NCI-H2029 treated with DMSO at 0.1 percent for 48 hours (cell line): Measurements from ENCODE around the gene STK10.

Source experiments
- DNase-seq: peaks from one replicate; lab custom pipeline; 2025; lab: John Stamatoyannopoulos, UW

Gene STK10

DNA sequence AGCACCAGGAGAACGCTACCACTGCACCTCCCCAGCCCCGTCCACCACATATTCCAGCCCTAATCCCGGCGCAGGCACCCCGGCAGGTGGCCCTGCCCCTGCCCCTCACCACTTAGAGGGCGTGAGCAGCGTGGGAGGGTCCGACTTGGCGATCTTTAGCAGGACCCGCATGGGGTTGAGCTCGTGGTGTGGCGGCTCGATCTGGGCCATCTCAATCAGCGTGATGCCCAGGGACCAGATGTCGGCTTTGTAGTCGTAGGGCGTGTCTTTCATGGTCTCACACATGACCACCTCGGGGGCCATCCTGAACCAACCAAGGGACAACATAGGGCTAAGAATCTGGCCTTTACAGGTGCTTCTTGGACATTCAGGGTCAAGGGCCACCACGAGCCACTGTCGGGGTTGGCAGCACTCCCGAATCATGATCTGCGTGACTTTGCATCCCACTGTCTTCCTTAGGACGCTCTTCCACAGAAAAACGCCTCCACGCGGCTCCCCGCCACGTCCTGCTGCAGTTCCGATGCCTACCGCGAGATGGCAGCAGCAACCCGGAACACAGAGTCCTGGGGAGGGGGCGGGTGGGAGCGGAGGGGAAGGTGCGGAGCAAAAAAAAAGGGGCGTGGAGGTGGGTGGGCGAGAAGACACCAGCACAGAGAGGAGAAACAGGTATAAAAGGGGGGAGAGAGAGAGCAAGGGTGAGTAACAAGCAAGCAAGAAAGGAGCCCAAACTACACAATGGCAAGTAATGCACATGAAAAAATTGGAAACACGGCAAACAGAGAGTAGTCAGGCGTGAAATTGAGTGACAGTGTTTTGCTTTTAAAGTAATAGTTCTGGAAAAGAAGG lies 81.3 kb downstream of the STK10 start:
- DNase-seq = no peak

DNA sequence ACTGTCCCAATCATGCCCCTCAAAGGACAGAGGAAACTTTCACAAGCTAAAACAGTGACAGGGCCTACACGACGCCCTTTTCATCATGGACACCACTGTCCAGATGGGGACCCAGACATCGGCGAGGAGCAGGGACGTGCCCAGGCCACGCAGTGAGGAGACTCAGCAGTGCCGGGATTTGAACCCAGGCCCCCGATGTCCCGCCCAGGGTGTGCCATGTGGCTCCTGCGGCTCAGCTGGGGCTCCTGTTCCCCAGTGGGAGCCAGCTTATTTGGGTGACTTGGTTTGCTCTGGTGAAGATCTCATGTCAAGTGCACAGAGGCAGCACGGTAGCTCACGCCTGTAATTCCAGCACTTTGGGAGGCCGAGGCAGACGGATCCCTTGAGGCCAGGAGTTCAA lies 82.2 kb downstream of the STK10 start:
- DNase-seq = no peak

DNA sequence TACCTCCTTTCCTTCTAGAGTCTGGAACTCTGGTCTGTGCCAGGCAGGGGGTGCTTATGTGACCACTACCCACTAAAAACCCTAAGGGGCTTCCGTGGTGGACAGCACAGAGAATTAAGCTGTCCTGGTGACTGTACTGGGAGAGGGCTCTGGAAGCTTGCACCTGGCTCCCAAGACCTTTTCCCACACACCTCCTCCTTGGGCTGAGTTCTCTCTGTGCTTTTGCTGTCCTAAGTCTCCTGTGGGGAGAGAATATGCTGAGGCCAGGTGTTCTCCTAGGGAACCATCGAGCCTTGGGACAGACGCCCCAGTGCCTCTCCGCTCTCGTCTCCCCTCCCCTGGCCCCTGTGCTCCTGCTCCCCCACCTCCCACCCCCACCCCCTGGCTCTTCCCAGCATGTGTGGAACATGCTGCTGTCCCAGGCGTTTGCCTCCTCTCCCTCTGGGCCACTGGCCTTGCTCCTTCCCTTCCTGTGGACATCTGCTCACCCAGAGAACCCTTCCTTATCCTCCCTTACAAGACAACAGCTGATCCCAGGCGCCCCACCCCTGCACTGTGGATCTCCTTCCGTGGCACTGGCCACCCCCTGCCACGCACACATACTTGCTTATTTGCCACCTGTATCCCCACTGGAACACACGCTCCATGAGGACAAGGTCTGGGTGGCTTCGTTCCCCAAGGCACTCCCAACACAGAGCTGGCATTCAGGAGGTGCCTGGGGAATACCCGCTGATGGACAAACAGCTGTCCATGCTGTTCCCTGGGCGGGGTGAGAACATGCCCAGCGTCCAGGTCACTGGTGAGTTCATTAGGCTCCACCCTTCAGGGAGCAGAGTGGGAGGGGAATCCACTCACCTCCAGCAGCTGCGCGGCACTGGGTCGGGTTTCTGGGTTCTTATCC lies 83.0 kb downstream of the STK10 start:
- no peak for DNase-seq

DNA sequence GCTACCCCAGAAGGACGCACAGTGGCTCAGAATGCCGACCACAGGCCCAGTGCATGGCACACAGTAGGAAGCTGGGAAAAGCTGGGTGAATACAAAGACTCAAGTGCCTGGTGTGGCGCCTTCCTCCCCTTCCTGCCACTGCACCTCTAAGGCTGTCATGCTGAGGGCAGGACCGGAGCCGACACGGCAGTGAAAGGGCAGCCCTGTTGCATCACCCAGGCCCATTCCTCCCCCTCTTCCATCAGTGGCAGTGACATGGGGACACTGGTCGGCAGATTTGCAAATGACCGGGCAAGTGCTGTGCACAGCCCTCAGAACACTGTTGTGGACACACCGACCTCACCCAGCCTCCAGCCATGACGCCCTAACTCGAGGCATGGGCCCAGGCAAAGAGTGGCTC lies 84.0 kb downstream of the STK10 start:
- no peak for DNase-seq

DNA sequence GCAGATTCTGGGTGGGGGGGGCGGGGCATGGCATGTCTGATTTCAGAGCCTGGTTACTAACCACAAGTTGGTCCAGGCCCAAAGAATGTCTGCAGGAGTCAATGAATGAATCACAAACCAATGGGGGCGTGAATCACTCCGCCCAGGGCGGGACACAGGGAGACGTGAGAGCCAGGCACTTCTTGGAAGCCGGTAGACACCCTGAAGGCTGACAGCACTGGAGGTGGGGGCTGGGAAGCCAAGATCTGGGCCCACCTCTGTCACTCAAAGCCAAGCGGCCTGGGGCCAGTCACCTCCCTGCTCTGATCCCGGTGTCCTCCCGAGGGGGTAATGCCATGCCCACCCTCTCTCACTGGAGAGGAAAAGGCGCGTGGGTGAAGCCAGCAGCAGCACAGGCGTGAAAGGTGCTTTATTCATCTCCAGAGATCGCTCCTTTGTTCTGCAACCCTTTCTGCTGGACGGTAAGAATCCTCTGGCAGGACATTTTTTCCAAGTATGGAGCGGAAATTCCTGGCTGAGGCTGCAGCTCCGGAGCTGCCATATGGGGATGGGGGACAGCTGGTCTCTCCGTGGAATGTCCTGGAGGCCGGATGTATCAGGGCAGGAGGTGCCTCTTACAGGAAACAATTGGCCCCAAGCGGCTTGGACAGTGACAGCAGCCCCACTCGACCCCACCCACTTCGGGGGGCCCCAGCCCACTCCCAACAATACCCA lies 85.0 kb downstream of the STK10 start:
- no peak for DNase-seq

DNA sequence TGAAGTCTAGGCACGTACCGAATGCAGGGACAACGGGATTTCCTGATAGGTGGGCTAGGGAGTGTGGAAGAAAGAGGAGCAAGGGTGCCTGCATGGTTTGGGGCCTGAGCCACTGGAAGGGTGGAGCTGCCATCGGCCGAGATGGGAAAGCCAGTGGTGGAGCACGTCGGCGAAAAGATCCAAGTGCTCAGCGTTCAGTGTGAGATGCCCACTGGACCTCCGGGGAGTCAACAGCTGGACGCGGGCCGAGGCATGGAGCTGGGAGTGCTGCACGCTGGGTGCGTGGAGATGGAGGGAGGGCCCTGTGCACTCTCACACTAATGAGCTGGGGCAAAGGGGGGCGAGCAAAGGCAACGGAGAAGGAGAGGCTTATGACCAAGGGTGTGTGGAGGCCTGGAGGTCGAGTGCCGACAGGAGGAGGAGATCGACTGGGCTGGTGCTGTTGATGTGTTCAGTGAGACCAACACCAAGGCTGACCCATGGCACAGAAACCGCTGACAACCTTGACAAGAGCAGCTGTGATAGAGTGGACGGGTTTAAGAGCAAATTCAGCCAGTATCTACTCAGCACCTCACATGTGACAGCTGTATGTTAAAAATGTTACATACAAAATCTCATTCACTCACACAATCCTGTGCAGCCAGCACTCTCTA lies 85.7 kb downstream of the STK10 start:
- DNase-seq = no peak

DNA sequence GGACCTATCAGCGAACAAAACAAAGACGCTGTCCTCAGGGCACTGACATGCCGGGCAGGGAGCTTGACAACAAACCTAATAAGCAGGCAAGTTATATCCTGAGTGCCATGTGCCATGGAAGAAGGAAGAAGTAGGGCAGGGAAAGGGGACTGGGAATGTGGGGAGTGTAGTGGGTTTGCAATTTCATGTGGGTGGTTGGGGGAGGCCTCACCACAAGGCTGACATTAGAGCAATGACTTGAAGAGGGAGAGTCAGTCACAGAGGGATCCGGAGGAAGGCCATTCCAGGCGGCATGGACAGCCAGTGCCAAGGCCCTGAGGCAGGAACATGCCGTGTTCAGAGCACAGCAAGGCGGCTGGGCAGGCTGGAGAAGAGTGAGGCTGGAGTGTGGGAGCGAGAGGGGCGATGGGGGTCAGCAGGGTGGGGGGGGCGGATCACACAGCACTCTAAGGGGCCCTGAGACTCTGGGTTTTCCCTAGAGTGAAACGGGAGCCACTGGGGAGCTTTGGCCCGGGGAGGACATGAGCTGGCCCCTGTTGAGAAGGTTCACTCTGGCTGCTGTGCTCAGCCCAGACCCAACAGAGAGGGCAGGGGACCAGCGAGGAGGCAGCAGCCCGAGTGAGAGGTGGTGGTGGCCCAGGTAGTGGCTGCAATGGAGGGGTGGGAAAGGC lies 86.3 kb downstream of the STK10 start:
- DNase-seq = no peak

DNA sequence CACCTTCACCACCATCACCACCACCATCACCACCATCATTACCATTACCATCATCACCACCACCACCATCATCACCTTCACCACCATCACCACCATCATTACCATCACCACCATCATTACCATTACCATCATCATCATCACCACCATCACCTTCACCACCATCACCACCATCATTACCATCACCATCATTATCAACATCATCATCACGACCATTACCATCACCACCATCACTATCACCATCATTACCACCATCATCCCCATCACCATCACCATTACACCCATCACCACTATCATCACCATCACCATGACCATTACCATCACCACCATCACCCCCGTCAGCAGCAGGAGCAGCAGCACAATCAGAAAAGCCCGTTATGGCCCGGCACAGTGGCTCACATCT lies 89.1 kb downstream of the STK10 start:
- DNase-seq = no peak

DNA sequence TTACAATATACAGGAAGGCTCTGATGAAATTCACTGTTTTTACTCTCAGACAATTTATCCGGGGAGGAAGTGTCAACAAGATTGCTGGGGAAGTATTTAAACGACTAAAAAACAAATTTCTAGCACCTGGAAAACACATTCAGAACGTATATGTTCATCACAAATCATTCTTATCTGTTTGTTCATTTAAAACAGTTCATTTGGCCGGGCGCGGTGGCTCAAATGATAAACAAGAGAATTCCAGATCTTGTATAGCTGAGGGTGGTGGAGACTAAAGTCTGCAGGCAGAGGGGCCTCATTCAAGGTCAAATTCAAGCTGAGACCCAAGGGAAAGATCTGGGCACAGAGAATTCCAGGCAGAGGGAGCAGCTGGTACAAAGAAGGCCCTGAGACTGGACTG lies 90.0 kb downstream of the STK10 start:
- no peak for DNase-seq

DNA sequence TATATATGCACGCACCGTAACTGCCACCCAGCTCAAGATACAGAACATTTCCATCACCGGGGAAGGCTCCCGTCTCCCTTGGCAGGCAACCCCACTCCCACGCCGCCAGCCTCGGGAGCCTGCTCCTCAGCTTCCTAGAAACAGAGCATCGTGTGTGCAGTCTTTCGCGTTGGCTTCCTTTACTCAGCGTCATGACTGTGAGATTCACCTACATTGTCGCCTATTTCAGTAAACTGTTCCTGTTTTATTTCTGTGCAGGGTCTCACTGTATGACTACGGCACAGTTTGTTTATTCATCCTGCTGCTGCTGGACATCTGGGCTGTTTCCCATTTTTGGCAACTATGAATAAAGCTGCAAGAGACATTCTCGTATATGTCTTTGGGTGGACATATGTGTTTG lies 90.7 kb downstream of the STK10 start:
- no peak for DNase-seq

DNA sequence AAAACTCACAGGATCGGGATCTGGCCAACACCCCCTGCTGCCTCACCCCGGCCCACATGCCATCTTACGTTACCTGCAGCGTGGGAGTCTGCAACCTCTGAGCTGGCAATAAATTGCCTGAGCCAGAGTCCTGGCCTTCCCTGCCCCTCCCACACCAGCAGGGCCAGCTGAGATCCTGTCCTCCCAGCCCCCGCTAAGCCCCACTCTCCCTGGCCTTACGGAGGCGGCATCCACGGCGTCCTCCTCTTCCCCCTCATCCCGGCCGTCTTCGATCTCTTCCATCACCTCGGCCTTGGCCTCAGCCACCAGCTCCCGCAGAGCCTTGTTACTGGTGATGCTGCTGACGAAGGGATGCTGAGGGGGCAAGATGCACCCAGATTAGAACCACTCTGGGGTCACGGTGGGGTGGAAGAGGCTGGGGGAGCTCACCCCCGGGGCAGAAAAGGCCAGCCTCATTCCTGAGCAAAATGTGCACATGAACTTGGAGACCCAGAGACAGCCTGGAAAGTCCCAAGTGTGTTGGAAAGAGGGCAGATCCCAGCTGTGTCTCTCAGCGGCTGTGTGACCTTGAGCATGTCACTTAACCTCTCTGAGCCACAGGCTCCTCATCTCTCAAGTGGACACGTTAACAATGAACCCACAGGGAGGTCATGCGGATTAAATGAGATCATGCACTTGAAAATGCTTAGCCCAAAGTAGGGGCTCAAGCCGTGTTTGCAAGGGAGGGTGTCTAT lies 91.7 kb downstream of the STK10 start:
- no peak for DNase-seq

DNA sequence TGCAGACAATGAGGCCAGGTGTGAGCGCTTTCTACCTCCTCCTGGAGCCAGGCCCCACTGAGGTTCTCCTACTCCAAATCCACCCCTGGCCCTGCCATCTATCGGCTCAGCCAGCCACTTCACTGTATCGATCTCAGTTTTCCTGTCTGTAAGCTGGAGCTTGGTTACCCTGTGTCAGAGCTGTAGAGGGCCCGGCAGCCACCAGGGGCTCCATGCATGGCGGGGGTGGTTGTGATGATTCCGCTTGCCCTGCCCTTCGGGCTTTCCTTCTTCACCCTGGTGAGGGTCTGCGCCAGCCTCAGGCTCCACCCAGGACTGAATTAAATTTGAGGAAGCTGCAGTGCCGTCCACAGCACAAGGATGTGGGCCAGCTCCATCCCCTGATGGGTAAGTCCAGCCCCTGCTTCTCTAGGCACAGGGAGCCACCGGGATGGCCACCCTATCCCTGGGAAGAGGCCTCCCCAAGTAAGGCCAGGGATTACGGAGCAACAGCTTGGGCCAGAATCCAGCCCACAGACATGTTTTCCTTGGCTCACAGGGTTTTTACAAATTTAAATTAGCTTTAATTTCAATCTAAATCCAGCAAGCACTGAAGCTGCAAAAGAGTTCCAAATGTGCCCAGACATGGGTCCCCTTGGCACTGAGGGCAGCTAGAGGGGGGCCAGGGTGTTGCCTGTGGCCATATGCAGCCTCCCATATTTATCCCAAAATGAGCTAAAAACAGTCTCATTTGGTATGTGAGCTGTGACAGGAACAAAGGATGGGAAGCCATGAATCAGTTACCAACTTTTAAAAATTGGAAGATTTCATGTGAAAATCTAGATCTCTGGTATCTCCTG lies 92.4 kb downstream of the STK10 start:
- no peak for DNase-seq

DNA sequence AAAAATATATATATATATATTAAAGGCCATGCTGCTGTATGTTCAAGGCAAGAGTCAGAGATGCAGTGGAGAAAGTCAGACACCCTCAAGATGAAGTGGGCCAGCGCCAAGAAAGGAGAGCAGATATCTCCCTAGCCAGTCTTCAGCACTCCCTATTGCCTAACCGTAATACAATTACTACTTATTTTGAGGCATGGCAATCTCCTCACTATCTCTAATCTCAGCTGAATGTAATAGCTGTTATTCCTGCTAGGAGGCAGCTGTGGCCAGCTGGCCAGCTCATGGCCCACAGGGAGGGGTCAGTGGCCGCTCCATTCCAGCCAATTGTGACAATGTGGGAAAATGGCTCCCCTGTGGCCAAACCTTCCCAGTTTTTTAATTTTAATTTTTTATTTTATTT lies 94.1 kb downstream of the STK10 start:
- DNase-seq = no peak

DNA sequence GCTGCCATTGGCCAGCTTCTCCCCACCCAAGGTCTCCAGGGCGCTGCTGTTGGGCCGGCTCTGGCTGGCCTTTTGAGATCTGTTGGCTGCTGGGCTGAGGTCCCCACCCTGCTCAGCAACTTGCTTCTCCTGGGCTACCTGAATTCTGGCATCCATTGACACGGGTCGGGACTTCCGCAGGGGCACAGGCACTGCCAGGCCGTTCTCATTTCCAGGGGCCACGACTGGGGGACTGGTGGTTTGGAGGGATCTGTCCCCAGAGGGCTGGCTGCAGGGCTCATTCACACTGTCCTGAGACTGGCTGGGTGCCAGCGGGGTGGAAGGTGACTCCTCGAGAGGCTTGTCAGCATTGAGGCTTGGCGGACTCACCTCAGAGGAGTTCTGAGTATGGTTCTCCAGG lies 94.5 kb downstream of the STK10 start:
- DNase-seq = no peak

DNA sequence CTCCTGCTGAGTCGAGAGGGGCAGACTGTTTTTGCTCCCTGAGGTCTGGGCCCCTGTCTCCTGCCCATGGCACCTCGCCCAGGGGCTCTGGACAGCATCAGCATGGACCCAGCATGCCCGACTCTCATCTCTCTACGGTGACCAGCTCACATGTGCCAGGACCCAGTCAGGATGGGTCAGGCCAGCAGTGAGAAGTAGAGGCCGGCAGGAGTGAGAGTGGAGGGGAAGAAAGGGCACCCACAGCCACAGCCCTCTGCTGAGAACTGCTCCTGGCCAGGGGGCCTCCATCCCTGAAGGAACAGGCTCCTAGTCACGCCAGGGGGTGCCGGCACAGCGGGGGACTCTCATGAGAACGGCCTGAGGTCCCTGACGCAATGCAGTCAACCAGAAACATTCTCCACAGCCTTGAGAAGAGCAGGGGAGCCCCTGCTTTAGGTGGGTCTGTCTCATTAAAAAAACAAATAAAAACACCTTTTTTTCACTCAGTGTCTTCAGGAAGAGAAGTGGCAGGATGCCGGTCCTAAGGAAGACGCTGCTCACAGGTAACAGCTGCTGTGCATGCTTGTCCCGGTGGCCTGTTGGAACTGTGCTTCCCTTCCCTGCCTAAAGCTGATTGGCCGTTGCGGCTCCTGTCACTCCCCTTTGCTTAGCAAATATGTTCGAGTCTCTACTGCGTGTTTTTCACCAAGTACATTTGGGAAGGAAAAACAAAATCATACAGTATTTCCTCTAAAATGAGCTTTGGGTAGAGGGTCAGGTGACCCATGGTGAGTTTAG lies 95.9 kb downstream of the STK10 start:
- DNase-seq = no peak

DNA sequence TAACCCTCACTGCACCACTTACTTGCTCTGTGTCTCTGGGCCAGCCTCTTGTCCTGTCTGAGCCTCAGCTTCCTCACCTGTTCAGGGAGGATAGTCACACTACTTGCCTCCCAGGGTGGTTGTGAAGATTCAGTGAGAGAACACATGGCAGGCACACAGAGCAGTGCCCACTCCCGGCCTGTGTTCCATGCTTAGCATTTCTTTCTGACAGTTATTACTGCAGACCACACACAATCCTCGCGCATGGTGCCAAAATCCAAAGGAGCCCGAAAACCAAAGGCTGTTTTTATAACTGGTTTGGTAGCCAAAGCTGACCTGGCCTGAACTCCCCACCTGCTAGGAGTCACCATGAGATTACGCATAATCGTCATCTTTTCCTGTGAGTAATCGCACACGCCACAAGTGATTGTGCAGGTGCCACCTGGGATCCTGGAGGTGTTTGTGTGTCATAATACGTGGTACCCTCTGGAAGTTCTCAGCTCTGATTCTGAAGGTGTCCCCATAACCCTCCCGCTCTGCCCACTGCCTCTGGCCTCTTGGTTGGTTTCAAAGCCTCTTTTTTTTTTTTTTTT lies 97.0 kb downstream of the STK10 start:
- DNase-seq = no peak

DNA sequence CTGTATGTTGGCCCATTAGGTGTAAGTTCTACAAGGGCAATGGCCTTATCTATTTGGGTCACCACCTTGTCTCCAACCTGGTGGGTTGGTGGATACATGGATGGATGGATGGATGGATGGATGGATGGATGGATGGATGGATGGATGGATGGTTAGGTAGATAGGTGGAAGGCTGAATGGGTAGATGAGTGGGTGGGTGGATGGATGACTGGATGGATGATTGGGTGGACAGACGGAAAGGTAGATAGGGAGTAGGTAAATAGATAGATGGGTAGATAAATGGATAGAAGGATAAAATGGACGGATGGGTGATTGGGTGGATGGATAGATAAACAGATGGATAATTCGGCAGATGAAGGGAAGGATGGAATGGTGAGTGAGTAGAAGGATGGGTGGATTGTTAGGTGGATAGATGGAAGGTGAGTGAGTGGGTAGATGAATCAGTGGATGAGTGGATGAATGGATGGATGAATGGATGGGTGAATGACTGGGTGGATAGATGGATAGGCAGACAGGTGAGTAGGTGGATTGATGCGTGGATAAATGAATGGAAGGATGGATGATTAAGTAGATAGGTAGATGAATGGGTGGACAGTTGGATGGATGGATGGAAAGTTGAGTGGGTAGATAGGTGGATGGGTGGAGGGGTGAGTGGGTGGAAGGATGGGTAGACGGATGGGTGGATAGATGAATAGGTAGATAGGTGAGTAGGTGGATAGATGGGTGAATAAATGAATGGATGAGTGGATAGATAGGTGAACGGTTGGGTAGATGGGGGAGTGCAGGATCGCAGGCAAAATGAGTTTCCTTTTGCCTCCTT lies 98.5 kb downstream of the STK10 start:
- no peak for DNase-seq

DNA sequence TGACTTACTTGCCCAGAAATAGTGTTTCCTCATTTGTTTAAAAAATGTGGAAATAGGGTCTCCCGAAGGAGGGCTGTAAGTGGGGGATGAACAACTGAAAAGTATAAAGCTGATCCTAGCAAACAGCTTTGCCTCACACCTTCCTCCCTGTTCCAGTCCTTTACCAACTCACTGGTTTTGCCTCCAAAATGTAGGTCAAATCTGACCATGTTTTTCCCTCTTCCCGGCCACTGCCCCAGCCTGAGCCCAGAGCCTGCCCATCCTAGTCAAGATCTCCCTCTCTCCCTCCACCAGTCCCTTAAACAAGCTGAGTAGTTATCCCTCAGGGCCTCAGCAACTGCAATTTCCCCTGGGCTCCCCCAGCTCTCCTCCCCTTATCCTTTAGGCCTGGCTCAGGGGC lies 99.2 kb downstream of the STK10 start:
- DNase-seq = no peak
